H1 (cell line): ENCODE data around the gene LTBR. TPM values are rescaled to one million over a fixed set of nuclear protein-coding genes. Genes with fewer than 3 reads are reported as not detected.

ENCODE experiments used
- CTCF ChIA-PET: fragments of 300-600 bp; sonication (Branson Sonifier 250); formaldehyde crosslinking; loops from one replicate; lab custom pipeline; 2021; ENCODE audit not compliant: partially characterized antibody; lab: Charles Lee
- POLR2A ChIA-PET: fragments of 300-600 bp; sonication (Branson Sonifier 250); formaldehyde crosslinking; loops from one replicate; lab custom pipeline; 2021; ENCODE audit warnings: inconsistent platforms; ENCODE audit not compliant: partially characterized antibody; lab: Charles Lee
- DNase-seq, 2 experiments: peaks; one replicate each; pipeline versions ENCODE4 v3.0.0 to v3.0.0-alpha.2; 2010 to 2022; ENCODE audit warnings: low spot score in 2 of 2, low read depth in 1 of 2, mixed read lengths in 1 of 2
- FAIRE-seq: peaks from 2 replicates; lab custom pipeline; 2011; peaks lifted over from hg19 to GRCh38; lab: Jason Lieb, UNC
- H2AFZ ChIP-seq: 2 replicates; pipeline ENCODE4 v1.8.1; 2012; ENCODE audit warnings: low read length, inconsistent platforms
- H2AK5ac ChIP-seq: 2 replicates; pipeline ENCODE4 v1.6.1; 2013; ENCODE audit warnings: low read depth, low read length
- H2BK120ac ChIP-seq: replicated peaks from 2 replicates; pipeline ENCODE3; 2013; ENCODE audit warnings: low read depth, low read length, inconsistent platforms
- H2BK12ac ChIP-seq: 2 replicates; pipeline ENCODE4 v1.6.1; 2013; ENCODE audit warnings: low read depth, low read length
- H2BK15ac ChIP-seq: 2 replicates; pipeline ENCODE4 v1.6.1; 2013; ENCODE audit warnings: low read length
- H2BK20ac ChIP-seq: 2 replicates; pipeline ENCODE4 v1.6.1; 2013; ENCODE audit warnings: low read length
- H2BK5ac ChIP-seq: 2 replicates; pipeline ENCODE4 v1.6.1; 2013; ENCODE audit warnings: low read depth, low read length
- H3K14ac ChIP-seq: 2 replicates; pipeline ENCODE4 v1.6.1; 2013; ENCODE audit warnings: inconsistent platforms; ENCODE audit not compliant: insufficient read length
- H3K18ac ChIP-seq: 2 replicates; pipeline ENCODE4 v1.6.1; 2013; ENCODE audit warnings: low read length; ENCODE audit errors: extremely low read depth
- H3K23ac ChIP-seq: 2 replicates; pipeline ENCODE4 v1.6.1; 2013; ENCODE audit warnings: inconsistent platforms; ENCODE audit not compliant: insufficient read length
- H3K23me2 ChIP-seq: 2 replicates; pipeline ENCODE4 v1.6.1; 2013; ENCODE audit warnings: low read depth, low read length
- H3K27ac ChIP-seq: 2 replicates; pipeline ENCODE4 v1.6.1; 2011; ENCODE audit warnings: low read depth, low read length, inconsistent platforms
- H3K27me3 ChIP-seq, 4 experiments: replicated peaks in 1 of 4; 1 replicate in 1 of 4; 2 replicates in 3 of 4; pipeline versions ENCODE4 v1.6.1 to v1.8.1; 2011 to 2013; ENCODE audit warnings: low read length in 3 of 4, mild to moderate bottlenecking in 3 of 4, inconsistent platforms in 2 of 4, mixed read lengths in 2 of 4, moderate library complexity in 1 of 4; ENCODE audit not compliant: control insufficient read depth in 3 of 4, insufficient read depth in 3 of 4; ENCODE audit errors: extremely low read depth in 1 of 4
- H3K36me3 ChIP-seq, 4 experiments: 2 replicates each; pipeline versions ENCODE4 v1.6.1 to v1.8.1; 2011 to 2013; ENCODE audit warnings: mild to moderate bottlenecking in 4 of 4, low read length in 3 of 4, moderate library complexity in 2 of 4, control low read depth in 1 of 4, inconsistent platforms in 1 of 4; ENCODE audit not compliant: insufficient read depth in 4 of 4, control insufficient read depth in 2 of 4
- H3K4ac ChIP-seq: replicated peaks from 2 replicates; pipeline ENCODE3; 2013; ENCODE audit warnings: low read length, low read depth, mixed read lengths, inconsistent platforms; ENCODE audit not compliant: insufficient read length
- H3K4me1 ChIP-seq, 4 experiments: replicated peaks in 1 of 4; 1 replicate in 1 of 4; 2 replicates in 3 of 4; pipeline versions ENCODE4 v1.6.1 to v1.8.1; 2011 to 2013; ENCODE audit warnings: low read length in 3 of 4, inconsistent platforms in 2 of 4, mixed read lengths in 1 of 4; ENCODE audit not compliant: insufficient read depth in 4 of 4, control insufficient read depth in 3 of 4
- H3K4me2 ChIP-seq, 2 experiments: 2 replicates each; pipeline versions ENCODE4 v1.6.1 to v1.8.1; 2011 to 2013; ENCODE audit warnings: low read depth in 2 of 2, low read length in 2 of 2, control low read depth in 1 of 2, inconsistent platforms in 1 of 2, mild to moderate bottlenecking in 1 of 2; ENCODE audit not compliant: insufficient read depth in 1 of 2
- H3K4me3 ChIP-seq, 4 experiments: fragments of 200-600, 300-600 bp in 1 of 4; sonication (generic), shearing (Covaris generic), sonication (Bioruptor Twin) in 1 of 4; 2 replicates each; pipeline versions ENCODE4 v1.5.1 to v1.8.1; 2011 to 2016; ENCODE audit warnings: low read length in 4 of 4, low read depth in 3 of 4, control low read depth in 2 of 4, inconsistent platforms in 2 of 4, mild to moderate bottlenecking in 2 of 4, mixed read lengths in 1 of 4, moderate library complexity in 1 of 4; ENCODE audit not compliant: insufficient read depth in 2 of 4; ENCODE audit errors: extremely low read depth in 1 of 4
- H3K56ac ChIP-seq: replicated peaks from 2 replicates; pipeline ENCODE3; 2013; ENCODE audit warnings: low read depth, mild to moderate bottlenecking, mixed read lengths, low read length, inconsistent platforms; ENCODE audit not compliant: insufficient read length
- H3K79me1 ChIP-seq: 2 replicates; pipeline ENCODE4 v1.6.1; 2013; ENCODE audit warnings: low read depth, low read length, control low read depth
- H3K79me2 ChIP-seq, 2 experiments: 2 replicates each; pipeline versions ENCODE4 v1.6.1 to v1.8.1; 2012 to 2013; ENCODE audit warnings: low read length in 2 of 2, mild to moderate bottlenecking in 2 of 2, inconsistent platforms in 1 of 2; ENCODE audit not compliant: insufficient read depth in 2 of 2, control insufficient read depth in 1 of 2
- H3K9ac ChIP-seq, 4 experiments: replicated peaks in 1 of 4; 1 replicate in 1 of 4; 2 replicates in 3 of 4; pipeline versions ENCODE4 v1.6.1 to v1.8.1; 2011 to 2013; ENCODE audit warnings: low read depth in 3 of 4, low read length in 3 of 4, control low read depth in 2 of 4, mild to moderate bottlenecking in 2 of 4, moderate library complexity in 2 of 4, inconsistent platforms in 1 of 4; ENCODE audit errors: extremely low read depth in 1 of 4
- H3K9me3 ChIP-seq, 2 experiments: 2 replicates each; pipeline versions ENCODE4 v1.6.1 to v1.8.1; 2012 to 2013; ENCODE audit warnings: mild to moderate bottlenecking in 2 of 2, moderate library complexity in 2 of 2, control low read depth in 1 of 2, inconsistent platforms in 1 of 2, low read depth in 1 of 2, low read length in 1 of 2, mixed read lengths in 1 of 2; ENCODE audit not compliant: insufficient read depth in 2 of 2
- H4K20me1 ChIP-seq, 2 experiments: replicated peaks in 1 of 2; 2 replicates each; pipeline versions ENCODE3 to v1.8.1; 2011 to 2013; ENCODE audit warnings: inconsistent platforms in 2 of 2, low read length in 2 of 2, mild to moderate bottlenecking in 1 of 2; ENCODE audit not compliant: insufficient read depth in 2 of 2, control insufficient read depth in 1 of 2
- H4K5ac ChIP-seq: 2 replicates; pipeline ENCODE4 v1.6.1; 2013; ENCODE audit warnings: low read length, low read depth, mixed read lengths, inconsistent platforms; ENCODE audit not compliant: insufficient read length
- H4K8ac ChIP-seq: 2 replicates; pipeline ENCODE4 v1.8.0; 2013; ENCODE audit warnings: mild to moderate bottlenecking, moderate library complexity, low read length, inconsistent platforms; ENCODE audit not compliant: insufficient read depth; ENCODE audit errors: extremely low read depth
- H4K91ac ChIP-seq: replicated peaks from 2 replicates; pipeline ENCODE3; 2013; ENCODE audit warnings: low read length, mixed read lengths, inconsistent platforms; ENCODE audit not compliant: insufficient read length
- CTBP2 ChIP-seq: IDR thresholded peaks from 2 replicates; pipeline ENCODE4 v1.7.0; 2011; ENCODE audit warnings: borderline replicate concordance, mild to moderate bottlenecking, moderate library complexity, mixed read lengths, low read length; ENCODE audit not compliant: insufficient read depth, insufficient read length
- EGR1 ChIP-seq: IDR thresholded peaks from 2 replicates; pipeline ENCODE4 v1.6.1; 2011; ENCODE audit warnings: low read depth, low read length, borderline replicate concordance
- HDAC2 ChIP-seq, 2 experiments: fragments of 300-600 bp in 1 of 2; sonication (generic) in 1 of 2; IDR thresholded peaks; 2 replicates each; pipeline ENCODE4 v1.6.1; 2011 to 2012; ENCODE audit warnings: low read depth in 2 of 2, low read length in 2 of 2, mild to moderate bottlenecking in 2 of 2, moderate library complexity in 2 of 2, borderline replicate concordance in 1 of 2, inconsistent platforms in 1 of 2
- JUND ChIP-seq: IDR thresholded peaks from 2 replicates; pipeline ENCODE4 v1.6.1; 2011; ENCODE audit warnings: mild to moderate bottlenecking, improper control_type of control experiment, low read length
- KDM5A ChIP-seq: fragments of 200-600 bp; IDR thresholded peaks from 2 replicates; pipeline ENCODE4 v1.7.1; 2012; ENCODE audit warnings: mild to moderate bottlenecking, low read length, inconsistent platforms, mixed read lengths
- MAFK ChIP-seq: IDR thresholded peaks from 2 replicates; pipeline ENCODE4 v1.6.1; 2012; ENCODE audit warnings: low read depth, mild to moderate bottlenecking, improper control_type of control experiment, low read length
- POLR2A ChIP-seq, 2 experiments: IDR thresholded peaks; 1 replicate in 1 of 2; 2 replicates in 1 of 2; pipeline ENCODE4 v1.6.1; 2011; ENCODE audit warnings: low read depth in 2 of 2, low read length in 2 of 2, mild to moderate bottlenecking in 2 of 2; ENCODE audit errors: control extremely low read depth in 1 of 2
- SP2 ChIP-seq: IDR thresholded peaks from 2 replicates; pipeline ENCODE4 v1.6.1; 2012; ENCODE audit warnings: mild to moderate bottlenecking, low read length, inconsistent platforms
- SP4 ChIP-seq: IDR thresholded peaks from 2 replicates; pipeline ENCODE4 v1.6.1; 2012; ENCODE audit warnings: low read length, inconsistent platforms
- TAF7 ChIP-seq: optimal IDR thresholded peaks from 2 replicates; pipeline ENCODE3; 2011; ENCODE audit warnings: low read depth, mild to moderate bottlenecking, inconsistent platforms, low read length, moderate library complexity, borderline replicate concordance
- TCF12 ChIP-seq: IDR thresholded peaks from 2 replicates; pipeline ENCODE4 v1.6.1; 2011; ENCODE audit warnings: low read depth, mild to moderate bottlenecking, low read length
- WGBS, 2 experiments: shearing (Covaris generic) in 1 of 2; methylation state at CpG; one replicate each; pipeline versions ENCODE4 v1.1.6 to v1.1.7; 2013 to 2015; ENCODE audit warnings: low lambda C conversion rate in 2 of 2, mixed read lengths in 2 of 2, inconsistent platforms in 1 of 2, low coverage in 1 of 2, missing lambda C conversion rate in 1 of 2; ENCODE audit not compliant: insufficient replicate concordance in 2 of 2, insufficient coverage in 1 of 2, insufficient read length in 1 of 2; ENCODE audit errors: extremely low coverage in 1 of 2, missing lambda C conversion rate in 1 of 2; 5-methylcytosine and 5-hydroxymethylcytosine counted together
- polyA plus RNA-seq, 7 experiments: library from polyadenylated mRNA; depleted of rRNA in 3 of 7; stranded (reverse) in 5 of 7; unstranded in 2 of 7; fragments of >200 nt in 5 of 7; fragments of 200-250 nt in 2 of 7; gene quantifications; 1 replicate in 5 of 7; 2 replicates in 1 of 7; 4 replicates in 1 of 7; pipeline versions ENCODE4 v1.2.1 to v1.2.3, GENCODE V29; 2011 to 2013; ENCODE audit warnings: missing spikeins in 2 of 7, mixed read lengths in 2 of 7
- total RNA-seq: library from RNA; stranded (reverse); fragmentation: NEBNext Ultra II Directional; extraction: Animal tissue kit (Norgen Biotek cat#: 25700); gene quantifications from 2 replicates; pipeline ENCODE4 v1.2.1, GENCODE V29; 2021

LTBR gene
- total and polyA plus RNA-seq, 2 of the 8 experiments (the other 6 are each of a cell fraction or from before 2014, with no cell fraction given), result 5.1 to 6.3 TPM

- H3K14ac ChIP-seq, result peak within 1 kb of the TSS; percentile 43
- DNase-seq (peak; percentile 82 to 85), FAIRE-seq (no peak)
- peak within 1 kb of the TSS; percentile 64 to 92 (median 76) for H3K9ac ChIP-seq
- H2BK5ac ChIP-seq, result peak within 1 kb of the TSS; percentile 100
- ChIA-PET POLR2A (interaction anchor here (0.6 to 17.2 kb wide), 32 partner anchors 8 to 164 kb away, joined by 3 to 259 read pairs (median 4); partner anchors contain the start of genes CD27, GAPDH, LTBR and TAPBPL), CTCF (interaction anchor here (0.6 to 7.4 kb wide), 18 partner anchors 8 to 903 kb away, joined by 3 to 66 read pairs (median 5); partner anchors contain the start of gene LTBR)
- peak within 1 kb of the TSS; percentile 98 for H4K5ac ChIP-seq
- H3K18ac ChIP-seq, result peak within 1 kb of the TSS; percentile 100
- no peak within 1 kb of the TSS for H2AFZ ChIP-seq
- H4K91ac ChIP-seq, result peak within 1 kb of the TSS; percentile 96
- H3K27me3 ChIP-seq, result no peaks in the 10 kb centered on the region
- H3K36me3 ChIP-seq, result no peaks in the 10 kb centered on the region
- H3K23ac ChIP-seq, result no peak within 1 kb of the TSS
- H4K20me1 ChIP-seq, result peaks cover 0 to 3% of the 10 kb centered on the region in 2 experiments
- H3K79me1 ChIP-seq, result peaks cover 10% of the 10 kb centered on the region
- peaks cover 33% of the 10 kb centered on the region for H3K23me2 ChIP-seq
- peak within 1 kb of the TSS; percentile 90 for H4K8ac ChIP-seq
- H3K56ac ChIP-seq, result peak within 1 kb of the TSS; percentile 96
- H3K9me3 ChIP-seq, result no peaks in the 10 kb centered on the region
- H2BK12ac ChIP-seq, result peak within 1 kb of the TSS; percentile 99
- peak within 1 kb of the TSS; percentile 96 for H3K4ac ChIP-seq
- WGBS, 2 experiments, result 1% methylated on average over 12 of the region's 15 CpGs; no CpG with 5 or more reads in 1 of the 2 experiments
- H3K79me2 ChIP-seq, result peaks cover 13 to 42% of the 10 kb centered on the region in 2 experiments
- peak within 1 kb of the TSS; percentile 96 for H2BK20ac ChIP-seq
- H2BK120ac ChIP-seq, result peak within 1 kb of the TSS; percentile 82
- peak within 1 kb of the TSS; percentile 98 for H2AK5ac ChIP-seq
- H3K27ac ChIP-seq, result peak within 1 kb of the TSS; percentile 92
- H3K4me3 ChIP-seq, result peak within 1 kb of the TSS; percentile 64 to 84 (median 74)
- peaks cover 9 to 54% (median 38%) of the 10 kb centered on the region in 4 experiments for H3K4me1 ChIP-seq
- peak within 1 kb of the TSS; percentile 99 for H2BK15ac ChIP-seq
- H3K4me2 ChIP-seq, result peak within 1 kb of the TSS; percentile 91 to 100
- TF ChIP-seq TAF7 (peak; percentile 85), CTBP2 (peak; percentile 98), POLR2A (IDR thresholded peaks at IDR 0.05; ENCODE audit: control extremely low read depth in 1 of 2, low read depth in 2 of 2, low read length in 2 of 2) (no peak; a peak in 1 of 3 replicates), EGR1 (0 out of 2 replicates have a peak, but pooled peaks have one; percentile 63), KDM5A (no peak), MAFK (no peak), SP4 (no peak), TCF12 (peak; percentile 98), JUND (peak; percentile 29; the same call in 1 of the 2 replicates), SP2 (no peak), HDAC2 (IDR thresholded peaks at IDR 0.05; ENCODE audit: borderline replicate concordance in 1 of 2, low read depth in 2 of 2, low read length in 2 of 2) (peak in 1 of 2 experiments; percentile 91; a peak in 3 of 4 replicates)
Observed at GRCh38 chr12:6375269-6376078, 8.5 kb upstream of the LTBR start, which contains the start of gene SCNN1A. TSS of gene SCNN1A (minus strand) at chr12:6375563. CDS start at chr12:6374783, 780 bp downstream.
